ENCODE measurements around the gene LYSMD1.
A peak's percentile ranks its signal among the peaks of the same experiment; 100 is the strongest.

Gene LYSMD1

GRCh38 chr1:151175041-151175741 is 9.5 kb upstream of the LYSMD1 start:
- DNase-seq (ENCODE audit: low read depth): no peak

- DNase-seq (ENCODE audit: low read depth): no peak
Measured at GRCh38 chr1:151171190-151171589, 5.5 kb upstream of the LYSMD1 start.

DNA sequence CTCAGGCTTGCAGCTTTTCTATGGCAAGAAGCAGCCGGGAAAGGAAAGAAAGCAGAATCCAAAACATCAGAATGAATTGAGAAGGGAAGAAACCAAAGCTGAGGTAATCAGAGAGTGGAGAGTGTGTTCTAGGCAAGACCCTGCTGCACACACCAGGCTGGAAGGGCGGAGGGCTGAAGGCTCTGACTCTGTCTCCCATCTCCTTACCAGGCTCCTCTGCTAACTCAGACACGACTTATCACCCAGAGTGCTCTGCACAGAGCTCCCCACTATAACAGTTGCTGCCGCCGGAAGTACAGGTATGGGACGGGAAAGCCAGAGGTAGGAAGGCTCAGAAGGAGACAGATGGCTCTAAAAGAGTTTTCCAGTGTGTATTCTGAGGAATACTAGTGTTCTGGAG is 1.4 kb upstream of the LYSMD1 start:
- DNase-seq (ENCODE audit: low read depth): no peak

- no peak for DNase-seq (ENCODE audit: low read depth)
Measured at GRCh38 chr1:151166505-151166956, 829 bp upstream of the LYSMD1 start.

DNA sequence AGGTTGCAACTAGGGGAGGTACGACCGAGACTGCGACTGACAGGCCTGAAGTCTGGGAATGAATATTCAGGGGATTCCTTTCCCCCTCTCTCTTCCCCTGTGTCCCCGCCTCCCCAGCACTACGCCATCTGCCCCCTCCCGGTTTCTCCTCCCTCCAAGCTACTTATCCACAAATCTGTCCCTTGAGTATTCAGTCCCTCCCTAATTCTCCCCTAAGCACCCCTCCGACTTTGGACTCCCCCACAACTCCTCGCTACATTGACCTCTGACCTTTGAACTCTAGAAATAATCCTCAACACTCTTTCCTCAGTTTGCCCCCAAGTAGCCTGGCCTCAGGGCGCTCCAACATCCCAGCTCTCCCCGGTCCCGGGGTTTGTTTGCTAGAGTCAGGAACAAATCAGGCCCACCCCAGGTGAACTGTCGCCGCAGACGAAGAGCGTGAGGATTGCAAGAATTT is 393 bp downstream of the LYSMD1 start:
- DNase-seq (ENCODE audit: low read depth): no peak

- DNase-seq (ENCODE audit: low read depth): no peak
Measured at GRCh38 chr1:151164732-151165280, 896 bp downstream of the LYSMD1 start.

GRCh38 chr1:151159373-151159772 is 6.3 kb downstream of the LYSMD1 start:
- no peak for DNase-seq (ENCODE audit: low read depth)

DNA sequence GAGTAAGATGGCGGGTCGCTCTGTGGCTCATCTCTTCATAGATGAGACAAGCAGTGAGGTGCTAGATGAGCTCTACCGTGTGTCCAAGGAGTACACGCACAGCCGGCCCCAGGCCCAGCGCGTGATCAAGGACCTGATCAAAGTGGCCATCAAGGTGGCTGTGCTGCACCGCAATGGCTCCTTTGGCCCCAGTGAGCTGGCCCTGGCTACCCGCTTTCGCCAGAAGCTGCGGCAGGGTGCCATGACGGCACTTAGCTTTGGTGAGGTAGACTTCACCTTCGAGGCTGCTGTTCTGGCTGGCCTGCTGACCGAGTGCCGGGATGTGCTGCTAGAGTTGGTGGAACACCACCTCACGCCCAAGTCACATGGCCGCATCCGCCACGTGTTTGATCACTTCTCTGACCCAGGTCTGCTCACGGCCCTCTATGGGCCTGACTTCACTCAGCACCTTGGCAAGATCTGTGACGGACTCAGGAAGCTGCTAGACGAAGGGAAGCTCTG is 6.9 kb downstream of the LYSMD1 start:
- DNase-seq (ENCODE audit: low read depth): no peak

DNA sequence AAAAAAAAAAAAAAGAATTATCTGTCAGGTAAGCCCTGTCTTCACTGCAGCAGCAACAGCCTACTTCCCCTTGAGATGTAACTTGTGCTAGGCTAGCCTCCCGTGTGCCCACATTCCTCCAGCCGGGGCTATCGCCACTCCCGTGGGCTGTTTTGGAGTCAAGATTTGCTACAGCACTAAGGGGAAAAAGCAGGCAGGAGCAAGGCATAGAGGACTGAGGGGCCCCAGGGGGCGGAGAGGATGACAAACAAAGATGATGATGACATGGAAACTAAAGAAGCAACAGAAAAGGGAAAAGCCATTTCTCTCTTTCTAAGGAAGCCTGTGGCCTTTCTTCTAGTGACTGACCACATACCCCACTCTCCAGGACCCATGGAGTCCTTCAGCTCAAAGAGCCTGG is 7.4 kb downstream of the LYSMD1 start:
- no peak for DNase-seq (ENCODE audit: low read depth)

GRCh38 chr1:151157067-151157531 is 8.6 kb downstream of the LYSMD1 start:
- DNase-seq (ENCODE audit: low read depth): peak; percentile 38

- DNase-seq (ENCODE audit: low read depth): peak; percentile 62
Measured at GRCh38 chr1:151156515-151156819, 9.2 kb downstream of the LYSMD1 start, which contains the start of gene TNFAIP8L2. Gene TNFAIP8L2 (plus strand): TSS chr1:151156649. CDS start chr1:151158698, 2,049 bp downstream.

DNA sequence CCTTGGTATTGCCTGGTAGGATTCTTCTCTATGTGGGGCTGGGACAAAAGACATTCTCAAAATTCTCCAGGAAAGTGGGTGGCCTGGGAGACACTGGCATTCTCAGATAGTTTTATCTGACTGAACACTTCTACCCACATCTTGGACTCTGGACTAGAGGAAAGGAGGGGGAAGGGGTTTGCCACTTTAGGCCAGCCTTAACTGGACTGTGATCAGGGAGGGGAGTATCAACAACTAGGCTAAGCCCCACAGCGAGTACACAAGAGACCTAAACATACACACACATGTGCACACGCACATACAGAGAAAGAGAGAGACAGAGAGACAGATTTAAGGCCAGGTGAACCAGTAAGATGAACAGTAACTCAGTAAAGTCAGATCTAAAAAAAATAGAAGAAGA is 18.0 kb downstream of the LYSMD1 start:
- DNase-seq (ENCODE audit: low read depth): no peak

GRCh38 chr1:151147132-151147503 is 18.6 kb downstream of the LYSMD1 start:
- no peak for DNase-seq (ENCODE audit: low read depth)

GRCh38 chr1:151146412-151147131 is 19.1 kb downstream of the LYSMD1 start, which contains the start of gene SEMA6C:
Gene SEMA6C (minus strand): TSS chr1:151146631. CDS start chr1:151142621, 4,010 bp downstream.
- DNase-seq (ENCODE audit: low read depth): peak; percentile 77

- no peak for DNase-seq (ENCODE audit: low read depth)
Measured at GRCh38 chr1:151146072-151146411, 19.7 kb downstream of the LYSMD1 start.

- DNase-seq (ENCODE audit: low read depth): no peak
Measured at GRCh38 chr1:151145304-151146071, 20.2 kb downstream of the LYSMD1 start.

GRCh38 chr1:151144474-151145303 is 21.0 kb downstream of the LYSMD1 start:
- no peak for DNase-seq (ENCODE audit: low read depth)

DNA sequence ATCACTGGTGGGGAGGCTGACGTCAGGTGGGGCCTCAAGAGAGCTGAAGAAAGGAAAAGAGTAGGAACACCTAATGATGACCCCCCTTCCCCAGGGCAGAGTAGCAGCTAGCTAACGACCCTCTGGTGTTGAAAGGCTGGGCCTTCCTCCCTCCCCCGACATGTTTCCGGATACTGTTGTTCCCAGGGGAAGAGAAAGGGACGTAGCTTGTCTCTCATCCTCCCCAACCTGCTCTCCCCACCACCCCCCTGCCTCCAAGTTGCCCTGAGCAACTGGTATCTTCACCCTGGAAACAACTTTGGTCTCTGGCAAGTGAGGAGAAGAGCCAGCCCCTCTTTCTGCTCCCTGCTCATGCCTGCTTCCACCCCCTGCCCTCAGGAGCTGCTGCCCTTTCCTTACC is 21.7 kb downstream of the LYSMD1 start:
- no peak for DNase-seq (ENCODE audit: low read depth)

DNA sequence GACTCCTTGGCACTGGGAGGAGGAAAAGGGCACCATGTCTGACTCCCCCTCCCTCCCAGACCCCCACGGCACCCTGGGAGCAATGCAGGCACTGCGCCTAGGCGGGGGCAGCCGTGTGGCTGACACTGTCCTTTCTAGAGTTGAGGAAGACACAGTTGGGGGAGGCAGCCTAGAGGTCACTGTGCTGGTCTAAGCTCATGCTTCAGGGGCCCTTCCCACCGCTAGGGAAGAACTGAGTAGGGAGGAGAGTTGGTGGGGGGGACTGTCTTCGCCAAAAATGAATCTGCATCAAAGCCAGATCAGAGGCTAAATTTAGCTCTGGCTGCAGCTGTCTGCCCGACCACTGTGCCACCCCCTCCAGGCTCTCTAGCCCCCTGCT is 22.7 kb downstream of the LYSMD1 start:
- DNase-seq (ENCODE audit: low read depth): no peak

- no peak for DNase-seq (ENCODE audit: low read depth)
Measured at GRCh38 chr1:151142411-151143056, 23.2 kb downstream of the LYSMD1 start.

DNA sequence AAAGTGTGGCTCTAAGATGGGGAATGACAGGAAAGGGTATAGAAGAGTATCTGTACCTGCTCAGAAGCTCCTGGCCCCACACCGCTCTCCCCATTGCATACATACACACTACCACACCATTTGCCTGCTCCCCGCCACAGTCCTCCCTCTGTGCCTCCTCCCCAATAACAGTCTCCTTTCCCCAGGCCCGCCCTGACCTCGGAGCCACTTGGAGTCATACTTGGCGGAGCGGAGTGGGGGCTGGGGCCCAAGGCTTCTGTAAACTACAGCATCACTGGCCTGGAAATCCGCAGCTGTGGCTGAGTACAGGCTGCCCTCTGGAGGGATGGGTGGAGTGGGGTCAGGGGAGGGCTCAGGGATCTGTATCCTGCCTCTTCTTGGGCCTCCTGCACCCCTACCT is 27.9 kb downstream of the LYSMD1 start:
- no peak for DNase-seq (ENCODE audit: low read depth)
